HG03575 (cell line): ENCODE measurements around the gene HERC2.
"Not testable (repeated sequence)": the region's sequence is repeated elsewhere in the genome, so short reads cannot be mapped to it uniquely, and the experiment has no call there.

Experiments used
- ATAC-seq: cut with Tn5 transposase; IDR thresholded peaks from one replicate; pipeline ENCODE4 v1.9.1; 2021; ENCODE audit not compliant: unreplicated experiment, insufficient number of reproducible peaks, low FRiP score; ENCODE audit errors: extremely low read depth

HERC2 gene

DNA sequence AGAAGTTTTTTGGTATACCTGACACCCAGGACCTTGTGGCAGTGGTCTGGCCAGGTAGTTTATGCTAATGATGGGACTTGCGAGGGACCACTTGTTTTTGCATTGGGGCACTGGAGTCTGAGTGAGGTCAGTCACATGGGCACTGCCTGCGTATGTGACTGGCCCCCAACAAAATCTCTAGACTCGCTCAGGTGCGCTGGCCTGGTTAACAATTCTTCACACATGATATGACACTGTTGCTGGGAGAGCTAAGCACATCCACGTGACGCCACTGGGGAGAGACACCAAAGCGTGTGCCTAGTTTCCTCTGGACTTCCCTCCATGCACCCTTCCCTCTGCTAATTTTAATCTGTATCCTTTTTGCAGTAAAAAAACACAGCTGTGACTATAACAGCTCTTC, 90.6 kb downstream of the HERC2 start:
- not testable (repeated sequence) for ATAC-seq

DNA sequence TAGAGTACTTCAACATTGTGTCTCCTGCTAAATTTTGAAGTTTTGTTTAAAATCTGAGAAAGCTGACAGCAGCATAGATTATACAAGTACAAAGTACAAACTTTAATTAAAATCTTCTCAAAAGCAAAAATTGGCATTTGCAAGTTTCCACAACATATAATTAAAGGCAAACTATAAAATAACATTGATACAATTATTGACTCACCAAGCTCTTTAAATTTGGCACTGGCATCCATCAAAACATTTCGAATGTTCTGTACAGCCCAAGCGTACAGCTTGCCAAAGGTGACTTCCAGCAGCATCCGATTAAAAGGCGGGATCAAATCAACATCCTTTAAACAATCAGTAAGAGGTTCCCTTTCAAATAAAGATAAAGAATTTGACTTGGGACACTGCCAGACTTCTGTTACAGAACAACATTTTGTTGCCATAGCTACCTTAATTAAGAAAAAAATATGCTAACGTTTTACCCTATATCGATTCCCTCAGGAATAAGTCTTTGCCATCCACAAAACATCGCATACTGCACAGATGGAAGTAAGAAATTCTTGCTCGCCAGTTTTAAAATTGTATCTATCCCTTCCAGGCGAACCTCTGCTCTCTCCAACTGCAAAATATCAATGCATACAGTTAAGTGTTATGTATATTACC, 92.9 kb downstream of the HERC2 start:
- ATAC-seq = not testable (repeated sequence)

DNA sequence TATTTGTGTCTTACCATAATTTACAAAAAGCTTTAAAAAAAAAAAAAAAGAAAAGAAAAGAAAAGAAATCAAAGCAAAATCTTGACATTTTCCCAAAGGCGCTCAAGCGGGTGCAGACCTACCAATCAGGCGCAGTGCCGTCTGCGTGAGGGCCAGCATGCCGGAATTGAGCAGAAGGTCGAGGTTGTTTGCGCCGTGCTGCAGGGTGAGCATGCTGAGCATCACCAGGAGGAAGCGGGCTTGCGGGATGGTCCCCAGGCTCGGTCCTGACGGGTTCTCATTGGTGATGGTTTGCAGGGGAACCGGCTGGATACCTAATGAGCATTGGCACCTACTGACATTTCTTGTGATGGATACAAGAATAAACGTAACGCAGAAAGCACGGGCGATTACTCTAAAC, 93.9 kb downstream of the HERC2 start:
- ATAC-seq = no peak

DNA sequence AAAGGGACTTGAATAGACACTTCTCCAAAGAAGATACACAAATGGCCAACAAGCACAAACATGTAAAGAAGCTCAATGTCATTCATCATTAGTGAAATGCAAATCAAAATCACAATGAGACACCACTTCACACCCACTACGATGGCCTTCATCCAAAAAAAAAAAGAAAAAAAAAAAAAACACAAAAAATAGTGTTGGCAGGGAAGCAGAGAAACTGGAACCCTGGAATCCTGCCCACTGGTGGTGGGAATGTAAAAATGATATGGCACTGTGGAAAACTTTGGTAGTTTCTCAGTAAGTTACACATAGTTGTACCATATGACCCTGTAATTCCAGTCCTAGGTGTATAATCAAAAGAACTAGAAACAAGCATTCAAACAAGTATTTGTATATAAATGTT, 94.7 kb downstream of the HERC2 start:
- not testable (repeated sequence) for ATAC-seq

DNA sequence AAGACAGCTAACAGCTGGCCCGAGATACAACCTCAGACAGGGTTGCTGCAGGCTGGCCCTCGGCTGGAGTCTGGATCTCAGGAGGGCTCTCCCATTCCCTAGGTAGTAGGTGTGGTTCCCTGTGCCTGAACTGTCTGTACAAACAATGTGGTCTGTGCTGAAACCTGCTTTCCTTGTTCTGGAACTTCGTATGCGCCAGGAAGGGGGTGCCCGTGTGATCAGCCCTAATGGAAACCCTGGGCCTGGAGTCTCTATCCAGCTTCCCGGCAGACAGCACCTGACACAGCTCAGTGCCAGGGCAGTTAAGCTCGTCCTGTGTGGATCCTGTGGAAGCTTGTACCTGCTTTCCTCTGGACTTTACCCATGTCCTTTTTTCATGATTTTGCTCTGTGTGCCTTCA, 99.4 kb downstream of the HERC2 start:
- not testable (repeated sequence) for ATAC-seq

DNA sequence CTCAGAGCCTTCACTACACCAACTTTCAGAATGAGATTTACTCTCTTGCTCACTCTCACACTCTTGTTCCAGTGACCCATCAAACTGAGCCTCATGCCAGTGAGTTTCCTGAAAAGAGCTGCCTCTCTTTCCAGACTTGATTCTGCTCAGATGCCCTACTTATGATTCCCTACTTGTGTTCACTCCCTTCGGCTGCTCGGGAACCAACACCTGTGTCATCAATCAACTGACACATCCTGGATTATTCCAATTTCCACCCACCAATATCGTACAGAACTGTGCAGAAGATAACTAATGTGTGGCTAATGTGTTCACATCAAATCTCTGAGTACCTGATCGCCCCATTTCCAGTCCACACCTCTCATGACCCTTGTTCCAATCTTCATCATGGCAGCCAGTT, 100.3 kb downstream of the HERC2 start:
- not testable (repeated sequence) for ATAC-seq

DNA sequence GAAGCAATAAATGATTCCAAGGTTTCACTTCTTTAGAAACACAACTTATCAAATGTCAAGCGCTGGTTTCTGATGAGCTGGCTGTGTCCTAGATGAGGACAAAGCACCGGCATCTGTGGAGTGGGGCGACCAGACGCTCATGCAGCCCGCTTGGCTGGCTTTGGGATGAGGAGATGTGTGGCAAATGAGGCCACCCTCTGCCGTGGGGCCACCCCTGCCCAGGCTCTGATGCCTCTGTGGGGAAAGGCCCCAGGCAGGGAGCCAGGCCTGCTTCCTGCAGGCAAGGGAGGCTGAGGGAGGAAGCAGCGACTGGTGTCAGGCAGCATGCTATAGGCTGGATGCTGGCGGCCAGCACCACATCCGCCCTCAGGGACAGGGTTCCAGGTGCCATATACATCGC, 102.9 kb downstream of the HERC2 start:
- ATAC-seq = no peak

DNA sequence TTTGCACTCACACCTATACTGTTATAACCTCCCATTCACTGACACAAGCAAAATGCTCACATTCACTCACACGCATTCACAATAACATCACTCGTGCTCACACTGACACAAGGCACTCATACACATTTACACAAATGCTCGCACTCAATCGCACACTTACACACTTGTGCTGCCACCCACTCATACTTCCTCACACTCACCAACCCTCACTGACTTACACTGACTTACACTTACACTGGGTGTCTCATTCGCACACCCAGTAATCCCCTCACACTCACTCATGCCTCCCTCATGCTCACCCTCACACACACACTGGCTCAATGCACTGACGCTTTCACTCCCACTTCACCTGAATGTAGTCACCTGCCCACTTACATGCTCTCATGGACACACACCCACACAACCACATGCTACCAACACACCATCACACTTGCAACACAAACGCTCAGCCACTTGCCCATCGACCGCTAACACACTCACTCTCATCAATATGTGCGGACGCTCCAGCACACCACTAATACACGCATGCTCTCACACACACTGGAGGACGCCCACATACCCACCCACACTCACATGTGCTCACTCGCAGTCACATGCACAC, 104.9 kb downstream of the HERC2 start:
- not testable (repeated sequence) for ATAC-seq

DNA sequence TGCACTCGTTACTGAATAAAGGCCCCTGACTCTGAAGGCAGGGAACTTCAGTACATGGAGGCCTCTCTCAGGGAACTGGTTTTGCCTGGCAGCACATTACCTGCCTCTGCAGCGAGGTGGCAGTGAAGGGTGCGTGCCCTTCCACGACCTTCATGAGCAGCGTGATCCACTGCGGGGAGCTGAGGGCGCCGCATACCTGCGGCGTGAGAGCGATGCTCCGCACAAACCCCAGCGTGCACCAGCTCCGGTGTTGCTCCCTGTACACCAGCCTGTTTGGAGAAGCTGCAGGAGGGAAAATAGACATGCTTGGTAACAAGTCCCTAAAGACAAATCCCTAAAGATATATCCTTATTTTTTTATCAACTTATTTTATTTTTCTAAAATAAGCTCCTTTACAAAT, 106.5 kb downstream of the HERC2 start:
- ATAC-seq = not testable (repeated sequence)

DNA sequence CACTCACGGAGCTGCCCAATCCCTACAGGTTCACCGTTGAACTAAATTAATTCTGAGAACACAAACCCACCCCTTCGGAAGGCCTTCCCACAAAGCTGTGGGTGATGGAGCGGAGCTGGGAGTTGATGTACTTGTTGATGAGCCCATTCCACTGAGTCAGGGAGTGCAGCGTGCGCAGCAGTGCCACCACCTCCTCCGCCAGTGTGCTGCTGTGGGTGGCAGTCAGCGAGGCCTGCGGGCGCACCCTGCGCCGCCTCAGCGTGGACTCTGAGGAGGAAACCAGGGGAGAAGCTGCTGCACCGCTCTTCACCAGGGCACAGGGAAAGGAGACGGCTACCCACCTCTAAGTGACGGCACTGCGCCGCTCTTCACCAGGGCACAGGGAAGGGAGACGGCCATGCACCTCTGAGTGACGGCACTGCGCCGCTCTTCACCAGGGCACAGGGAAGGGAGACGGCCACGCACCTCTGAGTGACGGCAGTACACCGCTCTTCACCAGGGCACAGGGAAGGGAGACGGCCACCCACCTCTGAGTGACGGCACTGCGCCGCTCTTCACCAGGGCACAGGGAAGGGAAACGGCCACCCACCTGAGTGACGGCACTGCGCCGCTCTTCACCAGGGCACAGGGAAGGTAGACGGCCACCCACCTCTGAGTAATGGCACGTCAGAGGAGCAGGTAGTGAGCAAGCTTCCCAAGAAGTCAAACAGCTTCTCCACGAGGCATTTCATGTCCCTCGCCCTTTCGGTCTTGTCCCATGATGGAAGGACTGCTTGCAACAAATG, 107.8 kb downstream of the HERC2 start:
- ATAC-seq = not testable (repeated sequence)

DNA sequence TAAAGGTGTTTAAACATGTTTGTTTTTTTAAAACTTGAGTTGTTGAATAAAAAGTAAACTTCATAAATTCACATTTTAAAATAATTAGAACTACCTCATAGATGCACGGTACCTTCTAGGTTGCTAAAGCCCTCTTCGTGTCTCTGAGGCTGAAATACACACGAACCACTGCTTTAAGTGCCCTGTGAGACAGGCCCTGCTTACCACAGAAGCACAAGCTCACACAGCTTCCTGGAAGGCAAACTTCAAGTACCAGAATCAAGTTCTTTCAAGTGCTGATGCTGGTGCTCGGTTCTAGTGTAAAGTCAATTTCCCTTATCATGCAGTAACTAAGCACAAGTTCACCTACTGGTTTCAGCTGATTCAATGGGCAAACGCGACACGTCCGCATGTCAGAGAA, 108.6 kb downstream of the HERC2 start:
- not testable (repeated sequence) for ATAC-seq

DNA sequence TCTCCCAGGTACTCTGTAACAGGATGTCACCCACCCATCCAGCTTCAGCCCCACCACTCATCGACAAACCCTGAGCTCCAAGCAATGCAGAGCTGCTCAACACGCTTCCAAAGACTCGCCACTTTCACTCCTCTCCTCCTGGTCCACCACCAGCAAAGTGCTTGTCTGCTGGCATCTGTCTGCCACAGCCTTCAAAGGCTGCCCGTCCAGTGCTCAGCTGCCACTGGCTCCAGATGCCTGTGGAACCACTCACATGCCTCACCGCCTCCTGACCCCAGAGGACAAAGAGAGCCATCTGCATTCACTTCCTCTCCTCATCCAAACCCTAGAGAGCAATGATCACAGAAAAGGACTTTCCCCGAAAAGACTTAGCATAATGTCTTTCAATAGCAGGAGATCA, 113.4 kb downstream of the HERC2 start:
- no peak for ATAC-seq

DNA sequence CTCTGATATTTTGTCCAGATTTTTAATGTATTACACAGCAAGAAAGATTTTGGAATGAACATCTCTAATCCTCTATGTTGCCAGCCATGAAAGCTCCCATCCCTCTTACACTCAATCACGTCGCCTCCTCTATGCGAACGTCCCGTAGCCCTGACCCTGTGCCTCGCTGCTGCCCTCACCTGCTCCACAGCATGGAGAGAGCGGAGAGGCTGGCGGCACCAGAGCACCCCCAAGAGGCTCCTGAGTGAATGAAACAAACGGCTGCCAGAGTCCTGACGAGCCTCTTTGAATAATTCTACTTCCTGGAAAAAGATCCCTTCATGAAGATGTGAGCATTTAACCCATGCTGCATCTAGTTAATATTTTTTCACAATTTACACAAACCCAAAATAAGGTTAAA, 116.3 kb downstream of the HERC2 start:
- not testable (repeated sequence) for ATAC-seq

DNA sequence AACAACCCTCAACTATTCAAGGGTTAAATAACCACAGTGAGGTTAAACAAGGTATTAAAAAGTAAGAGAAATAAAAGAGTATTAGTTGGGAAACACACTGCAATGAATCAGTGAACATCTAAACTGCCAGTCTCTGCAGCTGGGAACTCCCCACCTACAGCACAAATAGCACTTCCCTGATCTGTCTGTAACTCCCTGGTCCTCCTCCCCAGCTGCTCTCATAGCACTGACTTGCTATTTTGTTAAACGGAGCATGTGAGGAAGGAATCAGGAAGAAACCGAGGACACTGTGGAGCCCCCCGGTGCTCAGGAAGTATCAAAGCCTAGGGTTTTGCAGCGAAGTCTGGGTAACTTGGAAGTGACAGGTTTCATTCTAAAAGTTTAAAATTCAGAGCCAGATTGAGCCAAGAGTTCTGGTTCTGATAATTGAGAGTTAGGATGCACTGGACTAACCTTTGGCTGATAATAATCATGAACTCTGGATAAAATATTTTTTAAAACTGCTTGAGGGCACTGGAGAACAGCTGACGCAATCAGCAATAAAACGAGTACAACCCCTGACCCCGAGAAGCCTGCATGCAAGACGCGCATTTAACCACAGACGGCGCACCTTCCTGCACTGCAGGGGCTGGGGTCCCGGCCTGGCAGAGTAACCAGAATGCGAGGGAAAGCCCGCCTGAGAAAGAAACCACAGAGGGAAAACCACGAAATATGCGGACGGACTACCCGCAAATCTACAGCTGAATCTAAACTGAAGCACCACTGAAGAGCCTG, 118.7 kb downstream of the HERC2 start:
- not testable (repeated sequence) for ATAC-seq

DNA sequence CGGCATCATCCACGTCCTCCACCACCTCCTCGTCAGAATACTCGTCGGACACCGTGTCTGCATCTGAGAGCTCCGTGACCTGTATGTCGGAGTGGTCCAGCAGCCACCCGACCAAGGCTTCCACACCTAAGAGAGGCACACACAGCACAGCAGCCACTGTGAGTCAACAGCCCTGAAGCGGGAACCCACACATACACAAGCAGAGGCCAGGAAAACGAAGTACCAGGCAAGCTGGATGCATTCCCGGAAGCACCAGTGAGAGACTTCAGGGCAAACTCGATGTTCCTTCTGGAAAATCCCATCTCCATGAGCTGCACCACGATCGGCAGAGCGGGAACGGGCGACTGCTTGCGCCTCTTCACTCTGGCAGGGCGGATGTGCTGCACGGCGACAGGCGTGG, 119.9 kb downstream of the HERC2 start:
- not testable (repeated sequence) for ATAC-seq

DNA sequence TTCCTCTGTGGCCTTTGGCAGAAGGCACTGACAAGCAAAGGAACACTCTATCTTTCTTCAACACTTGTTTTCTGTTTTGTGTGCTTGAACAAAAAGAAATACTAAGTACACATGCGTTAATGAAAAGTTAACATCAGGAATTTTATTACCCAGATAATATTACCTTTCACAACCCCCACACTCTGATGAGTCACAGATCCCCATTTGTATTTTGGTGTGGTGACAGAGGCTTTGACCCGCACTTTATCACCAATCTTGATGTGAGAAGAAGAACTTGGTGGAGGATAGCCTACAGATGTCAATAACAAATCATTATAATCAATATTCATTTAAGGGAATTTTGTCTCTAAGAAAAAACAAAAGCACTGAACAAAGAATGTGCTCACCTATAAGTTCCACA, 123.8 kb downstream of the HERC2 start:
- ATAC-seq = not testable (repeated sequence)

DNA sequence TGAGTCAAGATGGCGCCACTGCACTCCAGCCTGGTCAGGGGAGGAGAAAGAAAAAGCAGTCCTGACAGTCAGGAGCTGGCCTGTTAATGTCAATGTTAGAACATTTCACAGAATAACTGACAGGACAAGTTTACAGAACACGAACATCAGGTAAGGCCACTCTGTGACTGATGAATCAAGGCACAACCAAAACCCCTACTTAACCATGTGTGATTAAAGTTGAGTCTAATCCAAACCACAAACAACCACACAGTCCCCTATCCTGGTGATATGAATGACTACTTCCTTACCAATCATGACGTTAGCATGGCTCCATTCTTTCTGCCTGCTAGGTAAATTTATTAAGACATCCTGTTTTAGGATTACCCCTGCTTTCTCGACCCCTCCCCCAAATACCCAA, 124.3 kb downstream of the HERC2 start:
- not testable (repeated sequence) for ATAC-seq

DNA sequence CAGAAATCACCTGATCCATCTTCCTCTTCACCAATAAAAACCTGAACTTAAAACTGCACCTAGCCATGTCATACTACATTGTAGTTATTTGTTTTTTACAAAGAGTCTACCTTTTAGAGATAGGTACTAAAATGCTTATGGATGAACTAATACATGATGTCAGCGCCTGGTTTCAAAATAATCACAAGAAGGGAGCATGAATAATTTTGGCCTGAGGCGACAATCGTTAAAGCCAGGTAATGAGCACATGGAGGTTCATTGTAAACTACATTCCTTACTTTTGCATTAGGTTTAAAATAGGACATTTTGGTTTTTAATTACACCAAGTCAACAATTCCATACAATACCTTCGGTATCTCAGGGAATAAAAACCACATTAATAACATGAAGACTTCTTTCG, 125.4 kb downstream of the HERC2 start:
- ATAC-seq = not testable (repeated sequence)

DNA sequence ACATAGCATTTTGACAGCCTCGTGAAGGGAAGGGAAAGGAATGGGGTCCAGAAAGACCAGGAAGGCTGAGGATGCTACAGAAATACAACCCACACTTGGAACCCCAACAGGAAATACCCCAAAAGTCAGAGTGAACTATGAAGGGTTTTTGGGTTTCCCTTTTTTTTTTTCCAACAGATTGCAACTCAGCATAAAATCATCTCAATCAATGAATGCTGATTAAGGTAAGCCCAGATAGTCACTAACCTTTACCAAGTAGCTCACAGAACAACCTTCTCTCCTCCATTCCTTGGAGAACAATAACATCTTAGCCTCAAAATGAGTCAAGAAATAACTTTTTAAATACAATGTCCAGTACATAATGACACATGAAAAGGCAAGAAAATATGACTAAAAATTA, 129.2 kb downstream of the HERC2 start:
- no peak for ATAC-seq
